Kidney (tissue), 14 donors: ENCODE data around the gene LDLRAD3. TPM values are rescaled to one million over a fixed set of nuclear protein-coding genes. Genes with fewer than 3 reads are reported as not detected.

Source experiments
- DNase-seq, 5 donors: peaks; one replicate each; pipeline ENCODE4 v3.0.0-alpha.2; 2013 to 2020
- FAIRE-seq: peaks from 2 replicates; lab custom pipeline; 2012; peaks lifted over from hg19 to GRCh38; lab: Jason Lieb, UNC
- H3K27ac ChIP-seq, 2 donors: one replicate each; pipeline ENCODE4 v1.7.0; 2013; ENCODE audit warnings: low read depth in 2 of 2, low read length in 2 of 2, inconsistent platforms in 1 of 2
- H3K27me3 ChIP-seq: one replicate; pipeline ENCODE4 v1.7.1; 2013; ENCODE audit warnings: low read length, inconsistent platforms; ENCODE audit not compliant: control insufficient read depth, insufficient read depth
- H3K36me3 ChIP-seq, 3 donors: one replicate each; pipeline versions ENCODE4 v1.7.0 to v1.7.1; 2013; ENCODE audit warnings: low read length in 3 of 3, control low read depth in 1 of 3, inconsistent platforms in 1 of 3; ENCODE audit not compliant: insufficient read depth in 3 of 3, control insufficient read depth in 2 of 3
- H3K4me1 ChIP-seq, 3 donors: one replicate each; pipeline versions ENCODE4 v1.7.0 to v1.7.1; 2013; ENCODE audit warnings: low read length in 3 of 3, inconsistent platforms in 1 of 3, low read depth in 1 of 3; ENCODE audit not compliant: control insufficient read depth in 2 of 3, insufficient read depth in 2 of 3
- H3K4me3 ChIP-seq, 3 donors: one replicate each; pipeline versions ENCODE4 v1.7.0 to v1.8.1; 2013; ENCODE audit warnings: low read length in 3 of 3, control low read depth in 1 of 3, inconsistent platforms in 1 of 3
- H3K9ac ChIP-seq, 3 donors: one replicate each; pipeline versions ENCODE4 v1.7.0 to v1.7.1; 2013; ENCODE audit warnings: low read length in 3 of 3, control low read depth in 1 of 3, inconsistent platforms in 1 of 3
- H3K9me3 ChIP-seq, 3 donors: one replicate each; pipeline versions ENCODE4 v1.7.0 to v1.7.1; 2013; ENCODE audit warnings: low read length in 3 of 3, control low read depth in 1 of 3, inconsistent platforms in 1 of 3; ENCODE audit not compliant: control insufficient read depth in 2 of 3, insufficient read depth in 1 of 3
- intact Hi-C: fragments of 100-400 bp; cut with DNase I; formaldehyde crosslinking; loops from one replicate; pipeline ENCODE4 v1.11.1; 2022
- polyA plus RNA-seq: library from polyadenylated mRNA; stranded (reverse); fragments of 350-450 nt; fragmentation: Illumina TruSeq; extraction: RNeasy Lipid Tissue Mini Kit (QIAGEN cat#74804); gene quantifications from one replicate; pipeline ENCODE4 v1.2.3, GENCODE V29; 2014; ENCODE audit warnings: low read depth, low replicate concordance; ENCODE audit not compliant: insufficient read depth
- total RNA-seq: library from RNA; stranded (reverse); fragmentation: NEBNext Ultra II Directional; extraction: Animal tissue kit (Norgen Biotek cat#: 25700); gene quantifications from one replicate; pipeline ENCODE4 v1.2.1, GENCODE V29; 2021
- TF ChIP-seq, protein P1 (sequence below): IDR thresholded peaks from 3 replicates; pipeline ENCODE4 v1.5.1; 2012; ENCODE audit warnings: mild to moderate bottlenecking, moderate library complexity, borderline replicate concordance; ENCODE audit not compliant: insufficient read depth; ENCODE audit errors: extremely low read depth
- donor health status: control.
- donor health status: control.
- donor health status: control.
- donor health status: control.
- donor health status: control.
- donor health status: DM: yes; HTN: yes; CAD: no.
- donor health status: Normal renal cell carcinoma (clear cell type).

LDLRAD3 gene
- total and polyA plus RNA-seq, 2 donors from 2014 or later: 1.2 to 14.2 TPM

- FAIRE-seq (no peak), DNase-seq (no peak)
- TF ChIP-seq, protein P1, sequence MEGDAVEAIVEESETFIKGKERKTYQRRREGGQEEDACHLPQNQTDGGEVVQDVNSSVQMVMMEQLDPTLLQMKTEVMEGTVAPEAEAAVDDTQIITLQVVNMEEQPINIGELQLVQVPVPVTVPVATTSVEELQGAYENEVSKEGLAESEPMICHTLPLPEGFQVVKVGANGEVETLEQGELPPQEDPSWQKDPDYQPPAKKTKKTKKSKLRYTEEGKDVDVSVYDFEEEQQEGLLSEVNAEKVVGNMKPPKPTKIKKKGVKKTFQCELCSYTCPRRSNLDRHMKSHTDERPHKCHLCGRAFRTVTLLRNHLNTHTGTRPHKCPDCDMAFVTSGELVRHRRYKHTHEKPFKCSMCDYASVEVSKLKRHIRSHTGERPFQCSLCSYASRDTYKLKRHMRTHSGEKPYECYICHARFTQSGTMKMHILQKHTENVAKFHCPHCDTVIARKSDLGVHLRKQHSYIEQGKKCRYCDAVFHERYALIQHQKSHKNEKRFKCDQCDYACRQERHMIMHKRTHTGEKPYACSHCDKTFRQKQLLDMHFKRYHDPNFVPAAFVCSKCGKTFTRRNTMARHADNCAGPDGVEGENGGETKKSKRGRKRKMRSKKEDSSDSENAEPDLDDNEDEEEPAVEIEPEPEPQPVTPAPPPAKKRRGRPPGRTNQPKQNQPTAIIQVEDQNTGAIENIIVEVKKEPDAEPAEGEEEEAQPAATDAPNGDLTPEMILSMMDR: no peak
- H3K4me3 ChIP-seq: no peak overlapping the region
- H3K9ac ChIP-seq: no peak overlapping the region
- H3K9me3 ChIP-seq: peaks cover 0 to 7% (median 0%) of the 10 kb centered on the region in 3 donors
- H3K4me1 ChIP-seq: no peaks in the 10 kb centered on the region
- H3K36me3 ChIP-seq: no peaks in the 10 kb centered on the region
- H3K27me3 ChIP-seq: no peaks in the 10 kb centered on the region
- H3K27ac ChIP-seq: no peak overlapping the region
- intact Hi-C loops: no loop called here
These were observed 171.5 kb downstream of the LDLRAD3 start for GRCh38 chr11:36115378-36115801.

DNA sequence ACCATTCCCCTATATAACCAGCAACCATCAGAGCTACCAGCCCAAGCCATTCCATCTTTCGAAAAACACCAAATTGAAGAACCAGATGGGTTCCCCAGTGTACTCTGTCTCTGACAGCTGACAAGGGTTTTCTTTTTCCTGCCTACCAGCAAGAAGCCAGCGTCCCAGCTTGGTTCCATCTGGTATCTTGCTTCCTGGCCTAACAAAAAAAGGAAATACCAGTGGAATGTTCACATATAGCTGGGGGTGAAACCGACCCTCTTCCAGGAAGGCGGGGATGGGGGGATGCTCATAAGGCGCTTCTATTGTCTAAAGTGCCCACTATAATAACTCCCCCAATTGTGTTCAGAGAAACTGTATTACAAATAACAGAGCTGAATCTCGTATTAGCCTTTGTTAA, 172.3 kb downstream of the LDLRAD3 start:
- H3K36me3 ChIP-seq: no peaks in the 10 kb centered on the region
- no peak overlapping the region for H3K4me3 ChIP-seq
- no peak overlapping the region for H3K9ac ChIP-seq
- no peak overlapping the region for H3K27ac ChIP-seq
- no peak for FAIRE-seq
- TF ChIP-seq, protein P1: no peak
- no peaks in the 10 kb centered on the region for H3K4me1 ChIP-seq
- H3K27me3 ChIP-seq: no peaks in the 10 kb centered on the region
- peaks cover 0 to 7% (median 0%) of the 10 kb centered on the region in 3 donors for H3K9me3 ChIP-seq
- DNase-seq: no peak
- intact Hi-C loops: no loop called here

DNA sequence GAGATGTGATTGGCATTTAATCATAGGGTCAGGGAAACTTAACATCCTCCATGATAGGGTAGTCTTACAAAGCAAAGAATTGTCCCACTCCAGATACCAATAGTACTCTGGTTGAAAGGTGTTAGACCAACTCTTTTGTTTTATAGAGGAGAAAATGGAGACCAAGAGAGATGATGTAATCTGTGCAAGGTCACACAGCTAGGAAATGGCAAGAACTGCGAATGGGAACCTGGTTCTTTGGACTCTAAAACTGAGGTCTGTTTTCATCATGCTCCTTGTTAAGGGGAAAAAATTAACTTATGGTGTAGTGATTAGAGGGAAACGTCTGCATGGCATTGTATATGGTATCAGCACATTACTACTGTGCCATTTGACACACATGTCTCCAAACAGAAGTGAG, 174.2 kb downstream of the LDLRAD3 start:
- FAIRE-seq: no peak
- peaks cover 0 to 5% (median 0%) of the 10 kb centered on the region in 3 donors for H3K9me3 ChIP-seq
- no peaks in the 10 kb centered on the region for H3K27me3 ChIP-seq
- no peak overlapping the region for H3K4me3 ChIP-seq
- H3K36me3 ChIP-seq: no peaks in the 10 kb centered on the region
- H3K27ac ChIP-seq: no peak overlapping the region
- no peak for DNase-seq
- no peak overlapping the region for H3K9ac ChIP-seq
- H3K4me1 ChIP-seq: no peaks in the 10 kb centered on the region
- intact Hi-C loops: no loop called here
- TF ChIP-seq, protein P1: no peak

DNA sequence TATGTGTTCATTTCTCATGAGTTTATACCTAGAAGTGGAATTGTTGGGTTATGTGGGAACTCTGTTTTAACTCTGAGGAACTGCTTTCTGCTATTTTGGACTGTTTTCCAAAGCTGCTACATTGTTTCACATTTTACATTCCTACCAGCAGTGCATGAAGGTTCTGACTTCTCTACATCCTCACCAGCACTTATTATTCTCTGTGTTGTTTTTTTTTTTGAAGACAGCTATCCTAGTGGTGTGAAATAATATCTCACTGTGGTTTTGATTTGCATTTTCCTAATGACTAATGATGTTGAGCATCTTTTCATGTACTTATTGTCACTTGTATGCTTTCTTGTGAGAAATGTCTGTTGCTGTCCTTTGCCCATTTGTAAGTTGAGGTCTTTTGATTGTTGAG, 175.4 kb downstream of the LDLRAD3 start:
- intact Hi-C loops: no loop called here
- H3K36me3 ChIP-seq: no peaks in the 10 kb centered on the region
- TF ChIP-seq, protein P1: no peak

More for the DNA sequence above, 175.4 kb downstream of the LDLRAD3 start:
- FAIRE-seq (no peak), DNase-seq (no peak)
- Histone ChIP-seq H3K27ac (no peak overlapping the region), H3K4me1 (peaks cover 0 to 7% (median 0%) of the 10 kb centered on the region in 3 donors), H3K27me3 (no peaks in the 10 kb centered on the region), H3K9ac (no peak overlapping the region), H3K9me3 (no peaks in the 10 kb centered on the region), H3K4me3 (no peak overlapping the region)
